GM21723 (cell line): ENCODE results near the gene KLHL25.

Source experiments
- ATAC-seq: cut with Tn5 transposase; IDR thresholded peaks from one replicate; pipeline ENCODE4 v1.9.1; 2021; ENCODE audit warnings: mild to moderate bottlenecking, moderate library complexity; ENCODE audit not compliant: unreplicated experiment

KLHL25 gene

DNA sequence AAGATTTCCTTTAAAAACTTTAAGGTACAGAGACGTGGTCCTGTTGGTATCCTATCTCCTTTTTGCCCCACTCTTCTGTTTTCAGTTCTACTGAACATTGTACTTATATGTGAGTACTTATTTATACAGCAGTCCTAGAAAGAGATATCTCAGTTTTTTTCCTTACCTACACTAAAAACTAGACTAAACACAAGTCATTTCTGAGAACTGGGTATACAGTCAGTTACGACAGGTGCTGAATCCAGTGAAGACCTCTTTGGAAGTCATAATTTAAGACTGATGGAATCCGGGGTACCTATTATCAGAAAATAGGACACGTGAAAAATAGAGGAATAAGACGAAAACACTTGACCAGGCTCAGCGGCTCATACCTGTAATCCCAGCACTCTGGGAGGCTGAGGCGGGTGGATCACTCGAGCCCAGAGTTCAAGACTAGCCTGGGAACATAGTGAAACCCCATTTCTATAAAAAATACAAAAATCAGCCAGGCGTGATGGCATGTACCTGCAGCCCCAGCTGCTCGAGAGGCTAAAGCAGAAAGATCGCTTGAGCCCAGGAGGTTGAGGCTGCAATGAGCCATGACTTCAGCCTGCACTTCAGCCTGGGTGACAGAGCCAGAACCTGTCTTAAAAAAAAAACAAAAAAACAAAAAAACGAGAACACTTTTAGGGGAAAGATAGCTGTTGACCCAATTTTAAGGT, 76.3 kb downstream of the KLHL25 start:
- peak; percentile 80 for ATAC-seq

DNA sequence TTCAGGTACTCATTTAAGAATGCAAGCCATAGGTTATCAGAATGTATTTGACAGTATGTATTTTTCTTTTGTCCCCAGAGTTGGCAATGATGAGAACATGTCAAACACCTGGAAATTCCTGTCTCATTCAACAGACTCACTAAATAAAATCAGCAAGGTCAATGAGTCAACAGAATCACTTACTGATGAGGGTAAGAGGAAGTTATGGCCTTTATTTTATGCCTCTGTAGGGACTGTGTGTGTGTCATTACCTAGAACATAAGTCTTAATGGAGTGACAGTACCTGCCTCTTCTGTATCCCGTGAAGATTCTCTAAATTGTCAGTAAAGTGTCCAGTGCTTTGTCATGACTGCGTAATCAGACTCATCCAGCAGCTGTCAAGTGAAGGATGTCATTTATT, 77.5 kb downstream of the KLHL25 start:
- no peak for ATAC-seq

DNA sequence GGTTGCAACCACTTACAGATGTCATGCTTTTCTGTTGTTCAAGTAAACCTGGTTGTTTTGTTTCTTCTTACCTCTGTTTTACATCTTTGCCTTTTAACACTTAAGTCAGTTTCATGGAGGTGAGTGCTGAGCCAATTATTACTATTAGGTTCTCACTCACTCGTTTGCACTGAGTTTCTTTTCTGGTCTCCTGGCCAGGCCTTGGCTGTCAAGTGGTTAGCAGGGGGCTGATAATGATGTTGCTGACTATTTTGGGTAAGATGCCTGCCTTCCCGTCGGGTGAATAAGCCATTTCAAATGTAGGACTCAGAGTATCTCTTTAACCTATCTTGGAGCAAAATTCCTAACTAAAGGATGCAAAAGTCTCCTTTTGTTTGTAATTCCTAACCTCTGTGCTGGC, 78.5 kb downstream of the KLHL25 start:
- no peak for ATAC-seq

DNA sequence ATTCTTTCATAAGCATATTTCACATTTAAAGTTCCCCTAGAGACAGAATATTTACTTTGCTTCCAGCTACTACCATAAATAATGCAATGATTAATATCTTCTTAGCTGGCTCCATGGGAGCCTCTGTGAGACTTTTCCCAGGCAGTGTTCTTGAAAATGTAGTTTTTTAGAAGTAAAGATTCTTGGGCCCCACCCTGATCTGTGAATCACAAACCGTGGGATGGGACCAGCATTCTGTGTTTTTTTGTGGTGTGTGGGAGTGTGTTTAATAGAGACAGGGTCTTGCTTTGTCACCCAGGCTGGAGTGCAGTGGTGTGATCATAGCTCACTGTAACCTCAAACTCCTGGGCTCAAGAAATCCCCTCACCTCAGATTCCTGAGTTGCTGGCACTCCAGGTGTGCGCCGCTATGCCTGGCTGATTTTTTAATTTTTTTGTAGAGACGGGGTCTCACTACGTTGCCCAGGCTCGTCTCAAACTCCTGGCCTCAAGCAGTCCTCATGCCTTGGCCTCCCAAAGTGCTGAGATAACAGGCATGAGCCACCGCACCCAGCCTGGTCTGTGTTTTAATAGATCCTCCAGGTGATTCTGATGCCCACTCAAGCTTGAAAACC, 83.0 kb downstream of the KLHL25 start:
- no peak for ATAC-seq

DNA sequence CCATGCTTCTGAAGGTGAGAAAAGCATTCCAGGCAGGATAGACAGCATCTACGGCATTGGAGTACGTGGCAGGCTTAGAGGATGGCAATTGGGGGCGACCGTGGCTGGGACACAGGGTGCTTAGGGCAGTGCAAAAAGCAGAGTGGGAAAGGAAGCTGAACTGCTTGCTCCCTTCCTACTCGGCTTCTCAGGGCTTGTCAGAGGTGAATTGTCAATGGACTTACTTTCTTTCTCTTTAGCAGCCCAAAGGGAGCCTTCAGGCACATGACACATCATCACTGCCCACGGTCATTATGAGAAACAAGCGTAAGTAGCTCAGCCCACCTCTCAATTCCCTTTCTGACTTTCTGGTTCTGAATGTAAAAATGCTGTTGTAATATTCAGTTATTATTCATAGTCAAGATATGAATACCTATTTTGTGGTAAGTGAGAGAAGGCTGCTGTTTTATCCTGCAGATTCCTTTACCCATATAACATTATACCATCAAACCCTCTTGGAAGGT, 84.3 kb downstream of the KLHL25 start:
- peak; percentile 39 for ATAC-seq
